ENCODE measurements around the gene CNGB1.
"Not testable (repeated sequence)": the region's sequence is repeated elsewhere in the genome, so short reads cannot be mapped to it uniquely, and the experiment has no call there.

CNGB1 gene

DNA sequence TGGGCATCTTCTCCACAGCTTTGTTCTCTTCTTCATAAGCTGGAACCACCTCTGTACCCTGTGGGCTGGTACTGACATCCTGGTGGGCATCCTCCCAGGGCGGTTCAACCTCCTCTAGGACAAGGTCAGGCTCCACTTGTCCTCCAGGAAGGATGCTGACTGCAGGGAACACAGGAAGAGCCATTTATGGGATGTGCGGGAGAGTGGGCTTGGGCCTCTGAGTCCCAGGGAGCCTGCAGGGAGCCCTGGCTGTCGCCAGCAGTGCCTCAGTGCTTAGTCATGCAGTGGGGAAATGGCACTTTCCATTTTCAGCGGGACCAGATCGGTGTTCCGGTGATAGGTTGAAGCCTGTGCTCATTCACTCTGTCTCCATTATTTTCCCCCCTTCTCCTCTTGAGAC is 20.5 kb downstream of the CNGB1 start:
- FAIRE-seq: no peak

DNA sequence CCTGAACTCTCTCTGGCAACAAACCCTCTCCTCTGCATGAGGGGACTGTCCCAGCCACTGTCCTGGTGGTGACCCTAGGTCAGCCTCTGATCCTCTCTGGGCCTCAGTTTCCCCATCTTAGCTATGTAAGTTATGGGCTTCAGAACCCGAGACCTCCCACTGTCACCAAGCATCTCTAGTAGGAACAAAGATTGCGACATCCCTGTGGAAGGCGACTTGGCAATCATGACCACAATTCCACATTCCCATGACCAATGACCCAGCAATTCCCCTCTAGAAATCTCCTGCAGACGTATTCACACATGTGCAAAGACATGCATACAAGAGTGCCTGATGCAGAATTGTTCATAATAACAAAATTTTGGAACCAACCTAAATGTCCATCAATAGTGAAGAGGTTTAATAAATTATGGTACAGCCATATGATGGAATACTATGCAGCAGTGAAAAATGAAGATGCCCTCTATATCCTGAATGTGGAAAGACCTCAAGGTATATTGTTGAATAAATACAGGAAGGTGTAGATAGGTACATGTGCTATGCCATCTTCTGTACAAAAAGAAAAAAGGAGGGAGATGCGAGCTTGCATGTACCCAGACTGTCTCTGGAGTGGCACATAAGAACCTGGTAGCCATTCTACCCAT is 21.2 kb downstream of the CNGB1 start:
- FAIRE-seq: no peak

- FAIRE-seq: no peak
These were observed 21.9 kb downstream of the CNGB1 start for GRCh38 chr16:57949013-57949412.

GRCh38 chr16:57948027-57948426 is 22.9 kb downstream of the CNGB1 start:
- FAIRE-seq: no peak

GRCh38 chr16:57947261-57947660 is 23.7 kb downstream of the CNGB1 start:
- FAIRE-seq: no peak

- no peak for FAIRE-seq
These were observed 24.6 kb downstream of the CNGB1 start for GRCh38 chr16:57946181-57946801.

DNA sequence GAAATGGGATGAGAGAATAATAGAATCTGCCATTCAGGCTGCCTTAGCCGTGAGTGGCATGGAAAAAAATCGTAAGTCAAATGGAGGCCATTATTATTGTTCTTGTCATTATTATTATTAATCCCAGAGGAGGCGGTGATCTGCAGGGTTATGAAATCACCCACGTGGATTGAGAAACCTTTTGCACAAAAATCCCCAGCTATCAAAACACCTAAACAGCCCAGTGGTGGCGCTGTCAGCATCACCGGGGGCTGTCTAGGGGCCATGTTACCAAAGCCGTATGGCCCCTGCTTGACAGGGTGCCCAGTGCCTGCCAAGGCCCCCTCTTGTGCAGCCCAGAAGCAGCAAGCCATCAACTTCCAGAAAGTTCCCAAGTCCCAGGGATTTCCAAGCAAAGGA is 25.2 kb downstream of the CNGB1 start:
- FAIRE-seq: no peak

DNA sequence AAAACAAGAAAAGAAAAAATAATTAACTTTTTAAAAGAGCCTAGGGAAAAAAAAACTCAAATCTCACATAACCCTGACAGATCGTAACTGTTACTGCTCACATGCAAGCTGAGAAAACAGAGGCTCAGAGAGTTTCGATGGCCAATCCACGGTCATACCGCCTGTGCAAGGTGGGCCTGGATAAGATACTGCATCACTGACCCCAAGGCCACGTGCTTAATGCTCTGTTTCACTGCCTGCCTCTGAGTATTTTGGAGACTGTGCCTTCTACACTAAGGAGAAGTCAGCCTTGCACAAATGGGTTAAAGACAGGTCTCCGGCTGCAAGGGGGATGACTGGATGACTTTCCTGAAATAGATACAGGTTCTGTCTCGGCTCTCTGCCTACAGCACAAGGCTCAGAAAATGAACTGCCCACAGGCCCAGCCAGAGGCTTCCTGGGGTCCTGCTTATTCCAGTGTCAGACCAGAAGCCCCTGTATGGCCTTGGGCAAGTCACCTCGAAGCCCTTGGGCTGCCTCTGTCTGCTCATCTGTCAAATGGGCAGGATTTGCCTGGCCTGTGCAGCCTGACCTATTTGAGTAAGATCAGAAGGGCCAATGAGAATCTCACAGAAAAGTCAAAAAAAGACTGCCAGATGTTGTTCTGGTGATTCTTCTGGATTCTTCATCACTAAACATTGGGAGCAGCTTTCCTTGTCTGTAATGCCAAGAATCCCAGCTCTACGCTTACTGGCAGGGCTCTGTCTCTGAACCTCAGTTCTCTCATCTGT is 25.8 kb downstream of the CNGB1 start:
- FAIRE-seq: no peak

DNA sequence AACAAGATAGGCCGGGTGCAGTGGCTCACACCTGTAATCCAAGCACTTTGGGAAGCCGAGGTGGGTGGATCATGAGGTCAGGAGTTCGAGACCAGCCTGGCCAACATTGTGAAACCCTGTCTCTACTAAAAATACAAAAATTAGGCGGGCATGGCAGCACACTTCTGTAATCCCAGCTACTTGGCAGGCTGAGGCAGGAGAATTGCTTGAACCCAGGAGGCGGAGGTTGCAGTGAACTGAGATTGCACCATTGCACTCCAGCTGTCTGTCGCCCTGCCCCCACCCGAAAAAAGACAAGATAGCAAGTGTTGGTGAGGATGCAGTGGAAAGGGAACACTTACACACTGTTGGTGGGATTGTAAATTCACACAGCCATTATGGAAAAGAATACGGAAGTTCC is 27.5 kb downstream of the CNGB1 start:
- FAIRE-seq: not testable (repeated sequence)

GRCh38 chr16:57941901-57942300 is 29.0 kb downstream of the CNGB1 start:
- not testable (repeated sequence) for FAIRE-seq

GRCh38 chr16:57941016-57941664 is 29.8 kb downstream of the CNGB1 start:
- FAIRE-seq: no peak

DNA sequence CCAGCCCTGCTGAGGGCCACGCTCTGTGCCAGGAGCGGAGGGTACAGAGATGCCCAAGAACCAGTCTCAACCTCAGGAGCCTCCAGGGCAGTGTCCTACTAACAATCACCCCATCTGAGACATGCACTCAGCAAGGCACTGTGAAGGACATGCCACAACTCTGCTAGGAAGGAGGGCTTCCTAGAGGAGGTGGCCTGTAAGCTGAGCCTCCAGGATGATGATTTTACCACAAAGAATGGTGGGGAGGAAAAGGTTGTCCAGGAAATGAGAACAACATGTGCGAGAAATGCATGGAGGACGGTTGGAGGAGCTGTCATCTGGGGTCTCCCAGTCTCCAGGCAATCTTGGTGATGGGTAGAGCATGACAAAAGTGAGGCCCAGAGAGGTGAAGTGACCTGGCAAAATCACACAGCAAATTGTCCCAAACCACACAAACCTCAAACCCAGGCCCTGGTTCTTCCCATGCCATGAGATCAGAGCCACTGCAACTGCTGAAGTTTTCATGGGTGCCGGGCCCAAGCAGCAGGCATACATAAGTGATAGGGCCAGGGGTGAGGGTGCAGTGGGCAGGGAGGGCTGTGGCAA is 30.5 kb downstream of the CNGB1 start:
- no peak for FAIRE-seq

DNA sequence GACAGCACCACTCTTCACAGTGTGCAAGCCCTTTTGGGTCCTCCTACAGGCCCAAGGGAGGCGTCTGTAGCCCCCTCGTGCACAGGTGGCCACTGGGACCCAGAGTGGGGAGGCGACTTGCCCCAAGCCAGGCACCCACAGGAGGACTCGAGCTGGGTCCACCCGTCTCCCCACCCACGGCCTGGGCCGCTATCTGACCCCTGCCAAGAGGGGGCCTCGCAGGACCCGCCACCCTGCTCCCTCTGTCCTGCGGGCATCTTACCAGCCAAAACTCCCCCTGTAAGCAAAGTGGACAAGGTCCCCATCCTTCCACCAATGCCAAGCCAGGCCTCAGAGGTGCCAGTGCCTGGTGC is 31.1 kb downstream of the CNGB1 start:
- no peak for FAIRE-seq

DNA sequence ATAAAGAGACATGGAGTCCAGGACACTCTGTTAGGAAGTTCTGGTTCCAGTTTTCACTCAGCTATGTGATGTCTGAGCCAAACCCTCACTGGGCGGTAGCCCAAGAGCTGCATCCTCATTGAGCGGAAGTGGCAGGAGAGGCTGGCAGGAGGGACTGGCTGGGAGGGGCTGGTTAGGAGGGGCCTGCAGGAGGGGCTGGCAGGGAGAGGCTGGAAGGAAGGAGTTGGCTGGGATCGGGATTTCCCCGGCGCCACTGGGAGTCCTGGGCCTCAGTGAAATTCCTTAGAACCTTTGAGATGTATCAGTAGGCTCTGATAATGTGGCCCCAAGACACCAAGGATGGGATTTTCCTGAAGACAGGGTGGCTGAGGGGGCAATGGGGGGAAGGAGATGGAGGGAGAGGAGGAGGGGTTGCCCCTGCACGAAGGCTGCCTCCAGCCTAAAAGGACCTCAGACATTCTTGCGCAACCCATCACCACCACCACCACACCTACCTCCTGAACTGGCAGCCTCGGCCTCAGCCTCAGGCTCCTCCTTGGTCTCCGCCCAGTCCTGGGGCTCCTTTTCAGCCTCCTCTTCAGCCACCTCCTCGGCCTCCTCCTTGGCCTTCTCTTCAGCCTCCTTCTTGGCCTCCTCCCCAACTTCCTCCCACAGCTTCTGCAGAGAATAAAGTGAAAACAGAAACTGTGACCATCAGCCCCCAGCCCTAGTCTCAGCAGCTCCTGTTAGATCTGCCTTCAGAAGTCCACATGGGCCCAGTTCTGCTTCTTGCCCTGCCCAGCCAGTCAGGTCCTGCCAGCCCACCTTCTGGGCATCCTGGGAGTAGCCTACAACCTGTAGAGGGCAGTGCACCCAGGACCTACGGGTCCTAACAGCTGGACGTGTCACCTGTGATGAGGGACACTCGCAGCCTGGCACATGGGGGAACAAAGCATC is 31.7 kb downstream of the CNGB1 start:
- no peak for FAIRE-seq

DNA sequence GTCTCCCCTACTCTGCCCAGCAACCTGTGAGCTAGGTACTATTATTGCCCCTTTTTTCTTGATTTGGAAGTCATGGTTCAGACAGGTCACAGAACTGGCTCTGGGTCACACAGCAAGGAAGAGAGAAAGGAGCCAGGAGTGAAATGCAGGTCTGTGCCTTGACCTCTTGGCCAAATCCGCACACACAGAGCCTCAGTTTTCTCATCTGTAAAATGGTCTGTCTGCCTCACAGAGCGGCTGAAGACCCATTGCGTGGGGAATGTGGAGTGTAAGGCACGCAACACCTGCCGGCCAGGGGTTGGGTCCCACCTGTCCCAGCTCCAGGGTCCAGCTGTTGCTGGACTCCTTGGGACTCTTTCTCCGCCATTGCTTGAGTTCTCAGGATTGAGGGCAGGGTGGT is 32.4 kb downstream of the CNGB1 start:
- FAIRE-seq: no peak

DNA sequence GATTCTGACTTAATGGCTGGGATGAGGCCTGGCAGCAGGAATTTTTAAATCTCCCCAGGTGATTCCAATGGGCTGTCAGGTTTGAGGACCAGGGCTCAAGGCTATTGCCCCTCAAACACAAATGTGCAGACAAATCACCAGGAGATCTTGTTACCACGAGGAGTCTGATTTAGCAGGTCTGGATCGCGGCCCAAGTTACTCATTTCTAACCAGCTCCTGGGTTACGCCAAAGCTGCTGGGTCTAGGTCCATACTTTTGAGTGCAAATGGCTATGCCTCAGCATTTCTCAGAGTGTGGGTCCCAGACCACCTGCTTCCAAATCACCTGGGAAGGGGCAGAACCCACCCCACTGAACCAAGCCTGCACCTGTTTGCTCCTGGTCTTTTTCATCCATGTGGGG is 33.1 kb downstream of the CNGB1 start:
- no peak for FAIRE-seq

DNA sequence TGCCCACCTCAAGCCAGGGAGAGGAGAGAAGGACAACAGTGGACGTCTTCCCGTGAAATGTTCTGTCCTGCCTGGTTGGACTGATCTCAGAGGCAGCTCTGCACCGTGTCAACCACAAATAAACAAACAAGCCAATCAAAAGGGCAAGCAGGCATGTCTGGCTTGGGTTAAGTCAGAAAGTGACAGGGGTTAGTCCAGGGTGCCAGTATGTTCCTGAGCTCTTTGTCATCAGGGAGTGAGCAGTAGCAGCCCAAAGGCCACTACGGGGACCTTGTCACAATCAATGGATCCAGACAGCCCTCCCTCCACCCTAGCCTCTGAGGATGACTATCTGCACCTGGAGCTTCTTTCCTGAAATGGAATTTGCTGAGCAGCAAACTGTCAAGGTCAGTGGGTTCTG is 35.0 kb downstream of the CNGB1 start:
- no peak for FAIRE-seq

- no peak for FAIRE-seq
These were observed 40.4 kb downstream of the CNGB1 start for GRCh38 chr16:57930533-57930932.

GRCh38 chr16:57929250-57929649 is 41.7 kb downstream of the CNGB1 start:
- FAIRE-seq: no peak

- no peak for FAIRE-seq
These were observed 44.9 kb downstream of the CNGB1 start for GRCh38 chr16:57926041-57926440.

DNA sequence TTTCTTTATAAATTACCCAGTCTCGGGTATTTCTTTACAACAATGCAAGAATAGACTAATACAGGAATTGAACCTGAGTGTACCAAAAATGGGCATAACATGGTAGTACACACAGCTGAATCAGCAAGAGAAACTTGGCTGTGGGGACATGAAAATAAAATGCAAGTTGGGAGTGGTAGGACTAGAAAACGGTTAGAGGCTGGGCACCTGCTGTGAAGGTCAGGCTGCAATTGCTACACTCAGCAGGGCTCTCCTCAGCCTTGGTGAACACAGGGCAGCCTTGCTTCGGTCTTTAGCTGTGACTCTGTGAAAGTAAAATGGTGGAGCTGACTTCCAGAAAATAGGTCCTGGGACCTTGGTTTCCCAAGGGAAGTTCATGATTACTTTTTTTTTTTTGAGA is 45.6 kb downstream of the CNGB1 start:
- no peak for FAIRE-seq

DNA sequence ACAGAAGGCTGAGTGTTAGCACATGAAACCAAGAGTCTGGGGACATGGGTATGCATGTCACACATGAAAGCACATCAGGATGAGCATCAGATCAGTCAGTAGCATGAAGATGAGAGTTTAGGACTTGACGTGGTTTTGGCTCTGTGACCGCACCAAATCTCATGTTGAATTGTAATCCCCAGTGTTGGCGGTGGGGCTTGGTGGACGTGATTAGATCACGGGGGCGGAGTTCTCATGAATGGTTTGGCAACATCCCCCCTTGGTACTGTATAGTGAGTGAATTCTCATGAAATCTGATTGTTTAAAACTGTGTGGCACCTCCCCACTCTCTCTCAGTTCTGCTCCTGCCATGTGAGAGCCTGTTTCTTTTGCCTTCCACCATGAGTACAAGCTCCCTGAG is 46.4 kb downstream of the CNGB1 start:
- FAIRE-seq: no peak

All from endometrium (tissue), 2 donors.